HG02571 (cell line): Measurements from ENCODE around the gene TNFRSF14.
"Not testable (repeated sequence)": the region's sequence is repeated elsewhere in the genome, so short reads cannot be mapped to it uniquely, and the experiment has no call there.

Experiments used
- ATAC-seq: cut with Tn5 transposase; IDR thresholded peaks from one replicate; pipeline ENCODE4 v1.9.1; 2021; ENCODE audit warnings: mild to moderate bottlenecking, moderate library complexity; ENCODE audit not compliant: unreplicated experiment

The TNFRSF14 gene

DNA sequence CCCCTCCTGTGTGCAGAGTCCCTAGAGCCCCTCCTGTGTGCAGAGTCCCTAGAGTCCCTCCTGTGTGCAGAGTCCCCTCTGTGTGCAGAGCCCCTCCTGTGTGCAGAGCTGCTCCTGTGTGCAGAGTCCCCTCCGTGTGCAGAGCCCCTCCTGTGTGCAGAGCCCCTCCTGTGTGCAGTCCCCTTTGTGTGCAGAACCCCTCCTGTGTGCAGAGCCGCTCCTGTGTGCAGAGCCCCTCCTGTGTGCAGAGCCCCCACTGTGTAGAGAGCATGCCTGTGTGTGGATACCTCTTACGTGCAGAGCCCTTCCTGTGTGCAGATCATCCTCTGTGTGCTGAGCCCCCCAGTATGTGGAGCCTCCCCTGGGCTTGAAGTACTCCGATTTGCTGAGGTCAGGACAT, 17.8 kb upstream of the TNFRSF14 start:
- no peak for ATAC-seq

DNA sequence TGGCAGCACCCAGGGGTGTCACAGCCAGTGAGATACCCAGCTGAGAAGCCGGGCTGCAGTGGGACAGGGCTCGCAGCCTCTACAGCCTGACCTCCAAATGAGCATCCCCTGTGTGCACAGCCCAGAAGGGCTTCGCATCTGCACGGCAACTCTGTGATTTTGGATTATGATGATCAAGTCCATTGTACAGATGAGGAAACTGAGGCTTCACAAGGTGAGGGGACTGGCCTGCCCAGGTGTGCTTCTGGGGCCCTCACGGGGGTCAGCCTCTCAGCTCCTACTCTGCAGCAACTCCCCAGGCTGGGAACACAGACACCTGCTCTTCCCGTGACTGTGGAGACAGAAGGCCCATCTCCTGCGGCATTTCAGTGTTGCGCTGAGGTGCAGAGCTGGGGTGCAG, 17.3 kb upstream of the TNFRSF14 start:
- ATAC-seq, result no peak

DNA sequence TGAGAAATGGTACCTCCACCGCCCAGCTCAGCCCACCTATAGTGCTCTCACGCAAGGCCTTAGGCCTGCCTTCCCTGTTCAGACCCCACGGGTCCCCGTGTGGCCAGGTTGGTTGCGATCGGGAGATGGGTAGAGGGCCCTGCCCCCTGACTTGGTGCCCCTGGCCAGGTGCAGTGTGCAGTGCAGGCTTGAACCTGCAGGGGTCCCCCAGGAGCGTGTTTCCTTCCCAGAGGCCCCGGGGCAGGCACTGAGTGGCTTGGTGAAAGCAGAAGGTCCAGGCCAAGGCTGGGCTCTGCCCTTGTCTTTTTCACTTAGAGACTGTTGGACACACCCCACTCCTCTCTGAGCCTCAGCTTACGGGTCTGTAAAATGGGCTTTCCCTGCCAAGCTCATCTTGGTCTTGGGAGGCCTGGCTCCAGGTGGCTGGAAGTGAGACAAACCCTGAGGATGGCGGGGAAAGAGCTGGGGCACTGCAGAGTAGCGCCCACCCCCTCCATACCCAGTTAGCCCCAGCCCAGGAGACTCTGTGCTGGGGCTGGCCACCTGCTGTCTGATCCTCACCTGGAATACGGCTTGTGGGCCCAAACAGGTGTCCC, 16.8 kb upstream of the TNFRSF14 start:
- no peak for ATAC-seq

DNA sequence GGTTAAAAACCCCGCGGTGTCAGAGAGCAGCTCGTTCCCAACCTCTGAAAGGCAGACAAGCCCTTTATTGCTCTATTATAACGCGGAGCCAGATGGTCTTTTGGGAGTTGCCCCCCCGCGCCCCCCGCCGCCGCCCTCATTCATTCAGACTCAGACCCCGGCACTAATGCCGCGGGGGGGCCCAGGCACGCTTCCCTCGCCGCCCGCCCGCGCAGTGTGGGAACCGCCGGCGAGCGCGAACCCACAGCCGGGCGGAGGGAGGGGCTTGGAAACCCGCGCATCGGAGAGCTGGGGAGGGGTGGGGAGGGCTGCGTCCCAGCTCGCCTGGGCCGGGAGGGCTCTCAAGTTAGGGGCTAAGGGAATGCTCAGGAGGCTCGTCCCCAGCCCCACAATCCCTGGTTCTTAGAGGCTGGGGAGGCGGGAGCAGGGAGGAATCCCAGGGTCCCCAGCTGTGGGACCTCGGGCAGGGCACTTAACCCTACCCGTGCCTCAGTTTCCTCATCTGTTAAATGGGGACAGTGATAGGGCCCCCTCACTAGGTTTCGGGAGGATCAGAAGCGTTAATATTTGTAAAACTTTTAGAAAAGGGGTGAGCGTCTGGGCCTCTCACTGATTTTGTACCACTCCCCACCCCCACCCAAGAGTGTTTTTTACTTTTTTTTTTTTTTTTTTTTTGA, 15.2 kb upstream of the TNFRSF14 start:
- ATAC-seq, result no peak

DNA sequence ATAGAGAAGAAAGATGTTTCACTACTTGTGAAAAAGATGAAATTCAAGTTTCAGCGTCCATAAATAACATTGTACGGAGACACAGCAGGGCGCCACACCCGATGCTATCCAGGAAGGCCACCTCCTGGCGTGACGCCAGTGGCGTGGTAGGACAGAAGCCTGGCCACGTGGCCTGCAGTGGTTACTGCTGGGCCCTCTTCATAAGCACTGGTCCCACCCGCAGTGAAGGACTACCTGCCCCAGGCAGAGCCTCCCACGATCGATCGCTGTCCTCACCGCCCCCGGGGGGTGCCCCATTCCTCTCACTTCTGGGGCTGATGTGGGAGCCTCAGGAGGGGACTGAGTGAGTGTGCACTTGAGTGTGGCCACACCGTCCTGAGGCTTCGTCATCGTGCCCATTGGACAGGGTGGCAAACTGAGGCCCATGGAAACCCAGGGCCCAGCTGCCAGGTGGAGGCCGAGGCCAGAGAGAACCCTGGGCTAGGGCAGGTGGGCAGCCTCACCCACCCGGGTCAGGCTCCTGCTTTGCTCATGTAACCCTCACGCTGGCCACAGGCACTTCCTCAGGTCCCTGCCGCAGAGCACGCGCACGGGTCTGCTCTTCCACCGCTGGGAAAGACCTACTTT, 14.4 kb upstream of the TNFRSF14 start:
- no peak for ATAC-seq

DNA sequence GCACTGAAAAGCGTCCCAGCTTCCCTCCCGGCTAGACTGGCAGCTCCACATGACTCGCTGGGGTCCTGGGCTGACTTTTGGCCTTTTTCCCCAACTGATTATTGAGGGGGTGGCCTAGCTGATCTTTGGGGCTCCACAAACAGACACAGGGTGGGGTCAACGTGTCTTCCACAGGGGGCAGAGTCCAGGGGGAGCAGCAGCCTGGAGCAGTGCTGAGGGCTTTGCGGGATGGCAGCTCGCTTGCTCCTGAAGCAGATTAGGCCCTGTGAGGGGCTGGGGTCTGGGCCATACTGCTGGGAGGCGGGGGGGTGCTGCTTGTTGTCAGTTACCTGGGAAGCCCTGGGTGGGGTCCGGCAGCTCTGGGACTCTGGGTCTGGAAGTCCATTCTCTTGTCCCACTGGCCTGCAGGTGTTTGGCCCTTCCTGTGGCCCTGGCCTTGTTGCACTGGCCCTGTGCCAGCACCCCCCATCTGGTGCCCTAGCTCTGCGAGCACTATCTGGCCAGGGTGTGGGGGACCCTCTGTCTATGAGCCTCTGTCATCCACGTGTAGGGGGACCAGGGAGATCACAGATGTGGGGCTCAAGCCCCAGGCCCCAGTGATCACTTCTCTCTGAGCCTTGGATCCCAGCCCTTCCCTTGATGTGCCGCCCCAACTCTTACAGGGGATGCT, 13.8 kb upstream of the TNFRSF14 start:
- no peak for ATAC-seq

DNA sequence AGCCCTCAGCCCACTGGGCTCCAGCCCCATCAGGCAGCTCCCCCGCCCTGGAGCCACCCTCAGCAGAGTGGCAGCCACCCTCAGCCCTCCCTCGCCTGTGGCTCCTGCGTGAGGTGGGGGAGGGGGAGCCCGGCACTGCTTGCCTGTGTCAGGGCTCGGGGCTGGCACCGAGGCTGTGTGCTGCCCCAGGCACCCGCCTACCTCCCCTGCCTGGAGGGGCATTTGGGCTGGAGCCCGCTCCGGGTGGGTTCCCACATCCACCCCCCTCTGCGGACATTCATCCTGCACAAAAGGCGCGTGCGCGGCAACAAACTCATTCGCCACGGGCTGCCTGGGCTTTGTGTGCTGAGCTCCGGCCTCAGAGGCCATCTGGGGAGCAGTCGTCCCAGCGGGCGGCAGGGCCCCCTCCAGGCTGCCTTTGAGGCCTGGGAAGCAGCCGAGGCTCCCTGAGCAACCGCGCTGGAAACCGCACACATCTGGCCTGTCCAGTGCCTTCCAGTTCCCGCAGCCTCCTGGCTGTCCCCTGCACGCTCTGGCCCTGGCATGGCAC, 12.6 kb upstream of the TNFRSF14 start:
- no peak for ATAC-seq

DNA sequence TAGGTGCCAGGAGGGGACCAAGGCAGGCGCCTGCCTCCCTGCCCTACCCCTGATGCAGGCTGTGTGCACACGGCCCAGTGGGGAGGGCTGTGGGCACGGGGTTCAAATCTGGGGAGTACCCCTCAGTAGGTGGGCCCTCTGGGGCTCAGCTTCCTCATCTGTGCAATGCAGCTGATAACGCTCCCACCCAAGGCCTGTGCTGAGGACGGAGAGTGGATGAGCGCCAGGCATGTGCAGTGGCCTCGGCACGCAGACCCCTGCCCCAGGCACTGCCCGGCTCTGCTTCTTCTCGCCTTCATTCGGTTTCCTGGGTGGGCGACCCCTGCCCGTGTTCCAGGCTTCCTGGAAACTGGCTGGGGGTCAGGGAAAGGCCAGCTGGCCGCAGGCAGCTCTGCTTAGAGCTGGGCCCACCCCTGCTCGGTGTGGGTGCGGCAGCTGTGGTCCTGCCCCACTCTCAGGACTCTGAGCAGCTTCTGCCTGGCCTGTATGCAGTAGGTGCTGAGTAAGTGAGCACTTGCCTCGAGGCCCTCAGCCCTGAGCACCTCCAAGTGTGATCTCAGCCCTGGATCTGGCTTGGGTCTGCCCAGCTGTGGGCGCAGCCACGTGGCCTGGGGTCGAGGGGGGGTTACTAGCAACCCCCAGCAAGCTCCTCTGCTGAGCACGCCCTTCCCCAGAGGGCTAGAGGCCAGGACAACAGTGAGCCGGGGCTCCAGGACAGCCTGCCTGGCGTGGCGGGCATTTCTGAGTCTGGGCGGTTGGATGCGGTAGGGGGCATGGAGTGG, 11.9 kb upstream of the TNFRSF14 start:
- ATAC-seq, result no peak

DNA sequence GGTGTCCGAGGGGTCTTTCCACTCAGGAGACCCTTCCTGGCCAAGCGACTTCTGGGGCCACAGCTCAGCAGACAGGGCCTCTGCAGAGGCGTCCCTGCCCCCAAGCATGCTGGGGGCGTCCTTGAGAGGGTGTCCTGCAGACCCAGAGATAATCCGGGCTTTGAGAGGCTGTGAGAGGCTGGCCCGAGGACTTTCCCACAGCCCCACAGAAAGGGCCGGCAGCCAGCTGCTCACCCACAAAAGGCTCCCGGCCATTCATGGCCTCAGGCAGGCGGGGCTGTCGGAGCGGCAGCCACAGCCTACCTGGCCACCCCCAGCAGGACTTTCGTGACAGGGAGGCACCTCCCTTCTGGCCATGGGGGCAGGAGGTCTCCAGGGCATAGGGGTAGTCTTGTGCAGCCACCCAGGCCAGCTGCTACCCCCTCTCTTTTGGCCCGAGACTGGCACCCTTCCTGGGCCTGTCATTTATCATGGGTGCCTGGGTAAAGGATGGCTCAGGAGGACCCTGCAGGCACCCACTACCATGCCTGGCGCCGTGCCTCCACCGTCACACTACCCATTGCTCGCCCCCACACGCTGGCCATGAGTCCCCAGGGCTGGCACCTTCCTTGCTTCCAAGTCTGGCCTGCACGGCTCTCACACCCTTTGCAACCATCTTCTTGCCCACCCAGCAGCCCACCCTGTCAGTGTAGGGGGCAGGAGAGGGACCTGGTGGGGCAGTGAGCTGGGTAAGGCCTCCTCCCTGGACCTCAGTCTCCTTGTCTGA, 11.1 kb upstream of the TNFRSF14 start:
- no peak for ATAC-seq

DNA sequence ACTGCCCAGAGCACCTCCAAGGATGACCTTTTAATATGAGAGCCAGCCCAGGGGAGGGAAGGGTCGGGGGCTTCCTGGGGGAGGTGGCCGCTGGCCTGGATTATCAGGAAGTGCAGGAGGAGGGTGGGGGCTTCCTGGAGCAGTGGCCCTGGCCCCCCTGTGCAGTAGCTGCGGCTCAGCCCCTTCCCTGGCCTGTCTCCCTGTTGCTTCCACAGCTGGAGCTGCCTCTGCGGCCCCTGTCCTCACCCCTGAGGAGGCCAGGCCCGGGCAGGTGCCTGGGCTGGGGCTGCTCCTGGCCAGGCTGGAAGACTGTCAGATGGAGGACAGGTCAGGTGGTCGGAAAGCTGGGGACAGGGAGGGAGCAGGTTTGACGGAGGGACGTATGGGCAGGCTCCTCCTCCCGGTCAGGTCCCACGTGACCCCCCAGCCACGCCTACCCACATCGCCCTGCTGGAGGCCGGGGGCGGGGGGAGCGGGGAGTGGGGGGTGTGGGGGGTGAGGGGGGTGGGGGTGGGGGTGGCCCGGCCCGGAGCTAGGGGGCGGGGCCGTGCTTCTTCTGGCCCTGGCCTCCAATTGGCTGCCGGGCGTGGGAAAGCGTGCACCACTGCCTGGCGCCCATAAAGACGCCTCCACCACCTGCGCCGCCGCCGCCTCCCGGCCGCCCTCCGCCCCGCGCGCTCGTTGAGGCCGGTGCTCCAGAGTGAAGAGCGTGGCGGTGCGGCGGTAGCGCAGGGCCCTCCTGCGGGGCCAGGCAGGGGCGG, 10.2 kb upstream of the TNFRSF14 start:
- ATAC-seq, result peak; percentile 34

DNA sequence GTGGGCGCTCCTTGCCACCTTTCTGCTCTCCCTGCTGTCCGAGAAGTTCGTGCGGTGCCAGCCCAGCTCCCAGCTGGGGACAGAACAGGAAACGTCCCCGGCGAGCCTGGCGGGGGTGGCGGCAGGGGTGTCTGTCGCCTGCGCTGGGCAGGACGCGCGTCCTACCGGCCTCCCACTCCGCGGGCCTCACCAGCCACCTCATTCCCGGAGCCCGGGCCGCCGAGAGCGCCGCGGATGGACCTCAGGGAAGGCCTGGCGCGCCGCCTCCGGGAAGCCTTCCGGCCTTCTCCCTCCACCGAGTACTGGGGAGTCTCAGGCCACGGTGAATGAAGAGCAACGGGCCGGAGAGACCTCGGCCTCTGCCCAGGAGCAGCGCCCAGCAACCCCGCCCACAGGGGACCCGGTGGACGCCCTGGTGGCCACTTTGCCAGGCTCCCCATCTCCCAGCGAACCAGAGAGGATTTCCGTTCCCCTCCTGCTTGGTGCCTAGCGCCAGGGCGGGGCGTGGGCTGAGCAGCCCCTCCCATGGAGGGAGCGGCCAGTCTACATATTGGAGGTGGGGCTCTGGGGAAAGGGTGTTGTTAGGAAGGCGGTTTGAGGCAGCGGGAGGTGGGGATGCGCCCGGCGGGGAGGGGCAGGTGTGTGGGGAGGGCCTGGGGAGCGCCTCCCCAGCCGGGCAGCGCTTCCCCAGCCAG, 9.5 kb upstream of the TNFRSF14 start:
- peak; percentile 20 for ATAC-seq

DNA sequence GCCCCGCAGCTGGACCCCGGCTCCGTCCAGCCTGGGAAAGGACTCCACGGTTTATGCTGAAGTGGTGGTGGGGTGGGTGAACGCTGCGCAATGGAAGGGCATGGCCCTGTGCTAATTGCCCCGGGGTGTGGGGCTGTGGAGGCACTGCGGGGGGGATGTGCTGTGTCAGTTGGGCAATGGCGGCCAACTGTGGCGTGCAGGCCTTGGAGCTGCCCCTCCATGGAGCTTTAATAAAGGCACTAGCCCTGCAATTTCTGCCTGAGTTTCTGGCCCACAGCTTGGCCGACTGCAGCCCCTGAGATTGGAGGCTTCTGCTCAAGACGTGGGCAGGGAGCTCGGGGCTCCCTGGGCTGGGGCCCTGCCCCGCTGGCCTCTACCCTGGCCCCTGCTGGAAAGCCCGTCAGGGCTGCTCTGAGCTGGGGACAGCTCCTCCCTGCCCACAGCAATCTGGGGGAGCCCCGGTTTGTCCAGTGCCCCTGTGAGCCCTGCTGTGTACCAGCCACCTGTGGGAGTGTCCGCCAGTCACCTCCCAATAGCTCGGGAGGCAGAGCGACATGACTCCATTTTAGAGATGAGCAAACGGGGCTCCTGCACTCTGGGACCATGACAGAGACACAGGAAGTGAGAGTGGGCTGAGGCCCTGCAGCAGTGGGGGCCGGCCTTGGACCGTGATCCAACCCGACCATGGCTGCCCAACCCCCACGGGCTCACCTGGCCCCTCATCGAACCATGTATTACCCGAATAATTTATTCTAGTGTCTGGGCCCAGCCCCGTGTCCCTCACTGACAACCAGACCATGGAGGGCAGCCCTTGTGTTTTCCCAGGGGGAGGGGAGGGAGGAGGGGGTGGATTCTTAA, 8.7 kb upstream of the TNFRSF14 start:
- ATAC-seq, result no peak

DNA sequence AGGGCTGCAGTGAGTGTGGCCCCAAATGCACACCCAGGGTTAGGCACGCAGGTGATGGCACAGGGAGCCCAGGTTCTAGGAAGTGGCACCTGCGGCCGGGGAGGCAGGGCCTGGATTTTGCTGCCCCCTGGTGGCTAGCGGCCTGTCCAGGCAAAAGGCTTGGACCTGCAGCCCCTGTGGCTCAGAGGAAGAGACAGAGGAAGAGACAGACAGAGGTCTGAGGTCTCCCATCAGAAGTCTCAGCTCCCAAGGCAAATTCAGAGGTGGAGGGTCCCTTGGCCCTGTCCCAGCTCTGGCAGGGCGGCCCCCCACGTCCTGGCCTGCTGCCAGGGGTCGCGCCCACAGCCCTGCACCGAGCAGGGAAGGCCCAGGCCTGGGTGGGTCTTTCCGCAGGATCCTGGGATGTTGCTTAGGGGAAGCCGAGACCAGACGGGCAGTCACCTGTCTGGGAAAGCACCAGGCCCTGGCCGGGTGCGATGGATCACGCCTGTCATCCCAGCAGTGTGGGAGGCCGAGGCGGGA, 8.0 kb upstream of the TNFRSF14 start:
- peak; percentile 22 for ATAC-seq

DNA sequence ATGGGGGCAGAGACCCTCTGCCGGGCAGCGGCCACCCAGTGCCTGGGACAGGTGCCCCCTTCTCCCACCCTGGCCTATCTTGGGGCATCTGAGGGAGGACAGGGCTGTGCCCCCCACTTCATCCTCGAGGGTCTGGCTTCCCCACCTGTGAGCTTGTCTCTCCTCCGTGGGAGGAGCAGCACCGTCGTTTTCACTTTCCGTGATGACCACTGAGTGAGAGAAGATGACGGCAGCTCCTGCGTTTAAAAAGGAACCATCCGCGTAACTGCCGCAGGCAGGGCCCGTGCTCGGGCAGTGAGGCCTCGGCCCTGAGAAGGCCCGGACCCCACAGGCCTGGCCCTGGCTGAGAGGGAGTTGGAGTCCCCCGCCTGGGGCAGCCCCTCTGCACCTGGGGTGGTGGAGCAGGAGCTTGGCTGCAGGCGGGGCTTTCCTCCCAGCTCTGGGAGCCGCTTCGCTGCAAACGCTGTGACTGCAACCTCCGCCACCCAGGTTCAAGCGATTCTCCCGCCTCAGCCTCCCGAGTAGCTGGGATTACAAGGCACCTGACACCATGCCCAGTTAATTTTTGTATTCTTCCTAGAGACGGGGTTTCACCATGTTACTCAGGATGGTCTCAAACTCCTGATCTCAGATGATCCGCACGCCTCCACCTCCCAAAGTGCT, 6.7 kb upstream of the TNFRSF14 start:
- ATAC-seq, result not testable (repeated sequence)

DNA sequence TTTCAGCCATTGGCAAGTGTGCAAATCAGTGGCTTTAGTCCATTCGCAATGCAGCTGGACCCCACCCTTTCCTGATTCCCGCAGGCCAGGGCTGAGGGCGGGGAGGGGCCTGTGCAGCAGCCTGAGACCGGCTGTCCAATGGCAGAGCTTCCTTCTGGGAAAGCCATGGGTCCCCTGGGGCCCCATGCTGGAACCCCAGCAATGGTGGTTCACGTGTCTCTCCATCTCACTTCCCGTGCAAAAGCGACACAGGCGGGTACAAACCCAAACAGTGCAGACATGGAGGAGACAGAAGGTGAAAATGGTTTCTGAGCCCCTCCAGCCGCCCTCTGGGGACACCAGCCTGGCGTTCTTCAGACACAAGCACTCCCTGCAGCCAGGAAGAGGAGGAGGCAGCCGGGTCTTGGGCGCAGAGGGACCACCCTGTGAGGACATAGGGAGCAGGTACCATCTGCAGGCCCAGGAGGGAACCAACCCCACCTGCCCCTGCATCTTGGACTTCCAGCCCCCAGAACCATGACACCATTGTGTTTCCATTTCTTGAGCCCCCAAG, 5.8 kb upstream of the TNFRSF14 start:
- not testable (repeated sequence) for ATAC-seq

DNA sequence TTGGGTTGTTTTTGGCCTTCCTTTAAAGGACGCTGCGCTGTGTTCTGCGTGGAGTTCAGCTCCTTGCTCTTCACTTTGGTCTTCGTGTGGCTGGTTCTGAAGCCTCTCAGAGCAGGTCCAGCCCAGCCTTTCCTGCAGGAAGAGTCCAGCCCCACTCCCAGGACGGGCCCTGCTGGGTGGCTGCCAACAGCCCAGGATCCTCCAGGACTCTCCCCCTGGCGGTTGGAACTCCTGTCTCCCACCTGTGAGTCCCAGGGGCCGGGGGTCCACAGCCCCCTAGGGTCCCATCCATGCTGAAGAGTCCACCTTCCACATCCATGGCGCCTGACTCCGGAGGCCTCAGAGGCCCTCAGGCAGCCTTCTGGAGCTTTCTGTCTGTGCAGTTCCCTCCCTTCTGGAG, 4.6 kb upstream of the TNFRSF14 start:
- not testable (repeated sequence) for ATAC-seq

DNA sequence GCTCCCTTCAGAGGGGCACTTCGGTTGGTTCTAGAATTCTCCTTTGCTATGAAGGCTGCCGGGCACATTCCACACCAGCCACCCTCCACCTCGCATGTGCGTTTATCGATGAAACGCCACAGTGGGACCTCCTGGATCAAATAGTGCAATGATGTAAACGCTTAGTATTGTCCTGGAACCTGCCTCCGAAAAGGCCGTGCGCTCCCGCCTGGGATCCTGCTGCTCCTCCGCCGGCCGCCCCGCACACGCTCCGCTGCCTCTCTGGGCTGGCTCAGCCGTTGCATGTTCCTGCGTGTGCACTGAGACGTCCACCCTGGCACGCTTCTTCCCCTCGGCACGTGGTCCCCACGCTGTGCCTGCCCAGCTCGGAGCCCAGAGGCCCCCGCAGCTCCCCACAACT, 4.0 kb upstream of the TNFRSF14 start:
- no peak for ATAC-seq
